ENCODE data around the gene GABRG3.

DNA sequence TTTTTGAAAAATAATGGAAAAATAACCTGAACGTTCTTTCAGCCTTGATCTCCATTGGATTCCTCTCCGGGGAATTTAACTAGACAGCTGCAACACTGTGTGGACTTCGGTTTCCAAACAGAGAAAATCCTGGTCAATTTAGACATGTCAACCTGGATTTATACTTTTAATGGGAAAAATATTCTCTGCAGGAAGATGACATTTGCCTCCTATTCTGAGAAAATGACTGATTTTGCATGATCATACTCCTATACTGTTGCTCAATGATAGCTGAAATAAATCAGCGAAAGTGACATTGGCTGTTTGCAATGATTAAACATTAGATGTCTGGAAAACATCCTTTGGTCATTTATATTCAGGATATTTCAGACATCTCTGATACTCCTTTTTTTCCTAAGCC, 94.8 kb downstream of the GABRG3 start:
- TF ChIP-seq CTCF (IDR thresholded peaks at IDR 0.05; ENCODE audit: poor library complexity) (no peak), EZH2 (IDR thresholded peaks at IDR 0.05; ENCODE audit: borderline replicate concordance) (no peak)
